ENCODE results near the gene WDR73. TPM values are rescaled to one million over a fixed set of nuclear protein-coding genes. Genes with fewer than 3 reads are reported as not detected.

The WDR73 gene
- polyA plus RNA-seq, 1 experiment: 18.7 TPM

DNA sequence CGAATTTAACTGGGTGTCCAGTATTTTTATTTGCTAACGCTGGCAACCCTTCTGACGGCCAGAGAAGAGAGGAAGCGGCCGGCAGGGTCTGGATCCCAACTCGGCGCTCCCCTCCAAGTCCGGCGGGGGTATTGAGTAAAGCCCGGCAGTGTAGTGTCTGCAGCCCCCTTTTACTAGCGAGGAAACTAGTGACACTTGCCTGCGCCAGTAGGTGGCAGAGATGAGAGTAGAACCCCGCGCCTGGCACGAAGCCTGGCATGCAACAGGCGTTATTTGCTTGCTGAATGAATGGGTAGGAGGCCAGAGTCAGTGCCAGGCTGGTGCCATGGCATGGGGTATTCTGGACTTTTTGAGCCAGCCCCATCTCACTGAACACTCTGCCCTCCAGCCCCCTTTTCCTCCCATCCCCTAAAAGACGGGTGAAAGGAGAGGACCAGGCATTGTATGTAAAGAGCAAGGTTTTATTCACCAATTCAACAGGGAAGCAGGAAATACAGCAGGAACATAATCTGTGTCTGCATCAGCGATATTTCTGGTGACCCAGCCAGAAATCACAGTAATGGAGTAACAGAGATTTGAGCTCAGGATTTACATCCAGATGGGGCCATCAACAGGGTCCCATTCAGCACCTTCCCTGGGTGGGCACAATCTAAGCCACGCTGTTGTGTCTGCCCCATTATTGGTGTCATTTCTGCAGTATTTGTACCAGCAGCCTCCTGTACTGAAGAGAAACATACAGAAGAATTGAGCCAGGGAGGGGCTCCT is 788 bp upstream of the WDR73 start:
- CTCF ChIA-PET: interaction anchor here (0.6 to 2.6 kb wide), 11 partner anchors 12 to 379 kb away, joined by 3 to 12 read pairs (median 4); no protein-coding TSS in a partner anchor
- no peak for DNase-seq (ENCODE audit: low read depth, low spot score)
- no peaks in the 10 kb centered on the region for H3K9me3 ChIP-seq (ENCODE audit: control insufficient read depth, insufficient read depth, low read length)
- POLR2A ChIA-PET: interaction anchor here (0.7 to 1.3 kb wide), 3 partner anchors 17 to 393 kb away, joined by 3 to 4 read pairs (median 4); no protein-coding TSS in a partner anchor
- TF ChIP-seq, protein P1, sequence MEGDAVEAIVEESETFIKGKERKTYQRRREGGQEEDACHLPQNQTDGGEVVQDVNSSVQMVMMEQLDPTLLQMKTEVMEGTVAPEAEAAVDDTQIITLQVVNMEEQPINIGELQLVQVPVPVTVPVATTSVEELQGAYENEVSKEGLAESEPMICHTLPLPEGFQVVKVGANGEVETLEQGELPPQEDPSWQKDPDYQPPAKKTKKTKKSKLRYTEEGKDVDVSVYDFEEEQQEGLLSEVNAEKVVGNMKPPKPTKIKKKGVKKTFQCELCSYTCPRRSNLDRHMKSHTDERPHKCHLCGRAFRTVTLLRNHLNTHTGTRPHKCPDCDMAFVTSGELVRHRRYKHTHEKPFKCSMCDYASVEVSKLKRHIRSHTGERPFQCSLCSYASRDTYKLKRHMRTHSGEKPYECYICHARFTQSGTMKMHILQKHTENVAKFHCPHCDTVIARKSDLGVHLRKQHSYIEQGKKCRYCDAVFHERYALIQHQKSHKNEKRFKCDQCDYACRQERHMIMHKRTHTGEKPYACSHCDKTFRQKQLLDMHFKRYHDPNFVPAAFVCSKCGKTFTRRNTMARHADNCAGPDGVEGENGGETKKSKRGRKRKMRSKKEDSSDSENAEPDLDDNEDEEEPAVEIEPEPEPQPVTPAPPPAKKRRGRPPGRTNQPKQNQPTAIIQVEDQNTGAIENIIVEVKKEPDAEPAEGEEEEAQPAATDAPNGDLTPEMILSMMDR (IDR thresholded peaks at IDR 0.05; ENCODE audit: low read depth, low read length): peak; percentile 75
- H3K27me3 ChIP-seq (ENCODE audit: control insufficient read depth, insufficient read depth, low read length): no peaks in the 10 kb centered on the region
- peak overlapping the region; percentile 73 for H3K27ac ChIP-seq (ENCODE audit: low read depth, low read length)
- peak overlapping the region; percentile 98 for H3K4me3 ChIP-seq (ENCODE audit: low read depth, low read length)

DNA sequence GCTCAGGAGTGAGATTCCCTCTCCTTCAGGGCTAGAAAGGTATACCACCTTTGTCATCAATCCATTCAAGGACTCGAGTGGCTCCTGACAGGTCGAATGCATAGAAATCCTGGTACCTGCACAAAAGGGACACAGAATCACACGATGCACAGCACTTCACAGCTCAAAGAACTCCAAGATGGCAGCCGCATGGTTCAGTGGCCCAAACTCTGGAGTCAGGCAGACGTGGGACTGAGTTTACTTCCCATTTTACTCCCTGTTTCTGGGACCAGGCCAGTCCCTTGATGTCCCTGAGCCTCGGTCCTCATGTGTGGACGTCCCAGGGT is 536 bp downstream of the WDR73 start:
- no peak for DNase-seq (ENCODE audit: low read depth, low spot score)
- TF ChIP-seq, protein P1 (IDR thresholded peaks at IDR 0.05; ENCODE audit: low read depth, low read length): no peak
- Histone ChIP-seq H3K27me3 (ENCODE audit: control insufficient read depth, insufficient read depth, low read length) (no peaks in the 10 kb centered on the region), H3K27ac (ENCODE audit: low read depth, low read length) (peak overlapping the region; percentile 80), H3K4me3 (ENCODE audit: low read depth, low read length) (peak overlapping the region; percentile 98), H3K9me3 (ENCODE audit: control insufficient read depth, insufficient read depth, low read length) (no peaks in the 10 kb centered on the region)
- CTCF ChIA-PET: interaction anchor here (0.8 to 1.2 kb wide), 5 partner anchors 54 to 274 kb away, joined by 3 to 4 read pairs (median 3); no protein-coding TSS in a partner anchor
- POLR2A ChIA-PET: interaction anchor here (0.7 to 1.3 kb wide), 3 partner anchors 20 to 74 kb away, joined by 3 to 4 read pairs (median 3); no protein-coding TSS in a partner anchor

DNA sequence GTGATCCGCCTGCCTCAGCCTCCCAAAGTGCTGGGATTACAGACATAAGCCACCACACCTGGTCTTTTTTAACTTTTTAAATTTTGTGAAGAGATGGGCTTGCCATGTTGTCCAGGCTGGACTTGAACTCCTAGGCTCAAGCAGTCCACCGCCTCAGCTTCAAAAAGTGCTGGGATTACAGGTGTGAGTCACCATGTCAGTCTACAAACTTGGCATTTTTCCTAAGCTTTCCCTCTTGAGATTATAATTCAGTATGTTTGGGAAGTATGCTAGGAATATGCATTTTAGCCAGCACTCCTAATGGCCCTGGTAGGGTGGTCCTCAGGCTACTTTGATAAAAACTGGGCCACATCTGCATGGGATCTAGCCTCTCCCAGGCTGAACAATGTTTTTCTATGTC is 4.4 kb downstream of the WDR73 start:
- no peaks in the 10 kb centered on the region for H3K27me3 ChIP-seq (ENCODE audit: control insufficient read depth, insufficient read depth, low read length)
- ChIA-PET CTCF (interaction anchor here (1.3 kb wide), 1 partner anchor 279 kb away, joined by 7 read pairs; no protein-coding TSS in a partner anchor), POLR2A (interaction anchor here (0.7 kb wide), 1 partner anchor 499 kb away, joined by 6 read pairs; no protein-coding TSS in a partner anchor)
- TF ChIP-seq, protein P1 (IDR thresholded peaks at IDR 0.05; ENCODE audit: low read depth, low read length): no peak
- no peak overlapping the region for H3K4me3 ChIP-seq (ENCODE audit: low read depth, low read length)
- no peak for DNase-seq (ENCODE audit: low read depth, low spot score)
- H3K9me3 ChIP-seq (ENCODE audit: control insufficient read depth, insufficient read depth, low read length): no peaks in the 10 kb centered on the region
- no peak overlapping the region for H3K27ac ChIP-seq (ENCODE audit: low read depth, low read length)

DNA sequence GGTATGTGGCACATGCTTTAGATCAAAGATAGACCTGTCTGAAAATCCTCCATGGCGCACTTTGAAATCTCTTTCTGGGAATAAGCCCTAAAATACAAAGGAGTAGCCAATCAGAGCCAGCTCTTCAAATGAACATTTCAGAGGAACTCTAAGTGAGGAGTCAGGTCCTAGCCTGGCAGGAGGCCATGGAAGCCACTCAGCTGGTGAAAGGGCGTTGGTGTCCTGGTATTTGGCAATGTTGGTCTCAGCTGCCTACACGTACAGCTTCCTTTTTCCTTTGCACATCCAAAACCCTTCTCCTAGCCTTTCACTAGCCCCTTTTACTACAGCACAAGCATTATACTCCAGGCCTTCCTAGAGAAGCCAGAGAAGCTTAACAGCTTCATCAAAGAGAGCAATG is 5.5 kb downstream of the WDR73 start:
- POLR2A ChIA-PET: no interaction called here
- CTCF ChIA-PET: interaction anchor here (0.6 to 1.3 kb wide), 2 partner anchors 280 to 289 kb away, joined by 6 to 7 read pairs; no protein-coding TSS in a partner anchor
- DNase-seq (ENCODE audit: low read depth, low spot score): no peak
- H3K9me3 ChIP-seq (ENCODE audit: control insufficient read depth, insufficient read depth, low read length): no peaks in the 10 kb centered on the region
- H3K27me3 ChIP-seq (ENCODE audit: control insufficient read depth, insufficient read depth, low read length): no peaks in the 10 kb centered on the region
- TF ChIP-seq, protein P1 (IDR thresholded peaks at IDR 0.05; ENCODE audit: low read depth, low read length): no peak
- H3K27ac ChIP-seq (ENCODE audit: low read depth, low read length): no peak overlapping the region
- no peak overlapping the region for H3K4me3 ChIP-seq (ENCODE audit: low read depth, low read length)

DNA sequence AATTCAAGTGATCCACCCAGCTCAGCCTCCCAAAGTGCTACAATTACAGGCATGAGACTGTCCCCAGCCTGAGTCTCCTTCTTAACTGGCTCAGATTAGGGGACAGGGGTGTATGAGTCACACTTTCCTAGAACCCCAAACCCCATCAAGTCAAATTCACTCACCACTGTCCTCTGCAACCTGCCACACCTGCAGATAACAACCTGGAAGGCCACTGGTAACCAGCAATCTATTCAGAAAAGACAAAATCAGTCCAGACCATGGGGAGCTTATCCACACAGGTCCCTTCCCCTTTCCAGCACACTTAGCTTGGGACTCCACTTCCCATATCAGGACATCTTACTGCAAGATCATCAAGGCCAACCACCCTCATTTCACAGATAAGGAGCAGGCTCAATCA is 6.4 kb downstream of the WDR73 start:
- TF ChIP-seq, protein P1 (IDR thresholded peaks at IDR 0.05; ENCODE audit: low read depth, low read length): no peak
- Histone ChIP-seq H3K27me3 (ENCODE audit: control insufficient read depth, insufficient read depth, low read length) (no peaks in the 10 kb centered on the region), H3K27ac (ENCODE audit: low read depth, low read length) (no peak overlapping the region), H3K9me3 (ENCODE audit: control insufficient read depth, insufficient read depth, low read length) (no peaks in the 10 kb centered on the region), H3K4me3 (ENCODE audit: low read depth, low read length) (no peak overlapping the region)
- POLR2A ChIA-PET: no interaction called here
- no peak for DNase-seq (ENCODE audit: low read depth, low spot score)
- CTCF ChIA-PET: interaction anchor here (1.3 kb wide), 1 partner anchor 11 kb away, joined by 9 read pairs; the partner anchor contains the start of gene NMB

Data from AG04450 (cell line).